Stimulated activated CD8-positive, alpha-beta memory T cell treated with anti-CD3 and anti-CD28 coated beads, Interleukin-4, amount 100 ng/mL, for 1 hour (primary cell): Measurements from ENCODE around the gene PPP6R3.

ENCODE experiments used
- DNase-seq, 2 donors: peaks; one replicate each; pipeline ENCODE4 v3.0.0-alpha.2; 2020; ENCODE audit warnings: low read depth in 2 of 2, low spot score in 1 of 2

PPP6R3 gene

GRCh38 chr11:68663482-68664010 is 203.0 kb downstream of the PPP6R3 start:
- no peak for DNase-seq

- no peak for DNase-seq
Observed at GRCh38 chr11:68664141-68664540, 203.6 kb downstream of the PPP6R3 start.

DNA sequence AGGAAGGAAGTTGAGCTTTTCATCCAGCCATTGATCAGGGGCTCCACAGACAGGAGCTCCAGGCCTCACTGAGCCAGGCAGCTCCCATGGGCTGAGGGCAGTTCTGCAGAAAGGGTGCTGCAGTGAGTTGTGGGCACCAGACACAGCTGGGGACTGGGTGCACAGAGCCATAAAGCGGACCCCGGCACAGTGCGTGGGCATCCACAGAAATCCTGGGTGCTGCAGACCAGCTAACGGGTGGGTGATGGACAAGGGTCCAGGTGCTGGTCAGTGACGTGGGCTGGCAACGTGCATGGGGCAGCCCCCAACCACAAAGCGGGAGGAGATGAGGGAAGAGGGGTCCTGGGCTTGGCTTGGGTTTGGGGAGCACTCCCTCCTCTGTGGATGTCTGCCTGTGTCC is 204.4 kb downstream of the PPP6R3 start:
- DNase-seq, result no peak
